GM21390 (cell line): ENCODE data around the gene PPP1R2B.

Experiments
- ATAC-seq: cut with Tn5 transposase; IDR thresholded peaks from one replicate; pipeline ENCODE4 v1.9.1; 2021; ENCODE audit not compliant: unreplicated experiment

The PPP1R2B gene

GRCh38 chr5:156871212-156871611, 21.1 kb downstream of the PPP1R2B start:
- ATAC-seq = no peak

GRCh38 chr5:156879665-156880285, 29.7 kb downstream of the PPP1R2B start:
- peak; percentile 96 for ATAC-seq

GRCh38 chr5:156883316-156883875, 33.3 kb downstream of the PPP1R2B start:
- ATAC-seq = no peak

- ATAC-seq = no peak
Measured at GRCh38 chr5:156888520-156888919, 38.4 kb downstream of the PPP1R2B start.

- no peak for ATAC-seq
Measured at GRCh38 chr5:156892223-156892622, 42.1 kb downstream of the PPP1R2B start.

GRCh38 chr5:156892864-156893263, 42.8 kb downstream of the PPP1R2B start:
- no peak for ATAC-seq

DNA sequence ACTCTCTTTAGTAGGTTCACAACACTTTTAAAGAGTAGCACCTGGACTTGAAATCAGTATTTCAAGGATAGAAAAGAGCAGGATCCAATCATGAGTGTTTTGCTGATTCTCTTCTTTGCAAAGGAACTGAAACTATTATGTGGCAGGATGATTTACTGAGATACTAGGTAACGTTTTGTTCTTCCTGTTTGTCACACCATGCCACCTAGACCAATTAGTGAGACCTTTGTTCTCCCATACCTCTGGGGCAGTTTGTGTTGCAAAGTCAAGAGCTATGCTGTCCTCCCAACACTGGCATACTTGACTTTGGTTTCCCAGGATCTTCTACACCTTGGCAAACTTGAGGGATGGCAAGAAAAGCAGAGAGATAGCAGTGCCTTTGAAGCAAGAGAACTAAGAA, 43.4 kb downstream of the PPP1R2B start:
- peak; percentile 74 for ATAC-seq

DNA sequence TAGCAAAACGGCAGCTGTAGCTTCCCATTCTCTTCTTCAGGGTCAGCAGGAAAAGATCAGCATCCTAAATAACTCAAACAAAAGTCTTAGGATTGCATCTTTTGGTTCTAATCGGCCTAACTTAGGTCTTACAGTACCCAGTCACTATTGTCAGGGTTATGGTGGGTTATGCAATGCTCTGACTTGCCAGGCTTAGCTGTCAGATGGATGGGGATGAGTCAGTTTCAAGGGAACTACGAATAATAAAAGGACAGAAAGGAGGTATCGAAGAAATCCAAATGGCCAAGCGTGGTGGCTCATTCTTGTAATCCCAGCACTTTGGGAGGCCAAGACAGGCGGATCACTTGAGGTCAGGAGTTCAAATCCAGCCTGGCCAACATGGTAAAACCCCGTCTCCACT, 46.5 kb downstream of the PPP1R2B start:
- no peak for ATAC-seq
